ENCODE measurements around the gene ANKRD55. TPM values are rescaled to one million over a fixed set of nuclear protein-coding genes. Genes with fewer than 3 reads are reported as not detected.

The ANKRD55 gene
- total and polyA plus RNA-seq, 4 donors: 0.37 to 1.9 (median 1.4) TPM

GRCh38 chr5:56069652-56070226 is 163.4 kb downstream of the ANKRD55 start (continued):
- TF ChIP-seq ATF3 (IDR thresholded peaks at IDR 0.05) (no peak), HNF4A (conservative IDR thresholded peaks at IDR 0.05) (no peak), RAD21 (IDR thresholded peaks at IDR 0.05) (no peak), TAF1 (conservative IDR thresholded peaks at IDR 0.05) (no peak), GABPA (IDR thresholded peaks at IDR 0.05 in 1 of 2, conservative IDR thresholded peaks at IDR 0.05 in 1 of 2) (no peak), JUND (IDR thresholded peaks at IDR 0.05) (no peak), RXRA (IDR thresholded peaks at IDR 0.05) (no peak), SP1 (IDR thresholded peaks at IDR 0.05) (no peak), FOXA2 (IDR thresholded peaks at IDR 0.05) (no peak), MAX (IDR thresholded peaks at IDR 0.05) (no peak), FOXA1 (IDR thresholded peaks at IDR 0.05) (no peak)

- H3K9me3 ChIP-seq (ENCODE audit: control insufficient read depth in 4 of 4, low read length in 3 of 4): no peaks in the 10 kb centered on the region
- no peak for TF ChIP-seq RXRA (IDR thresholded peaks at IDR 0.05)
- TF ChIP-seq ATF3 (IDR thresholded peaks at IDR 0.05): no peak
- no peak overlapping the region for H3K4me3 ChIP-seq (ENCODE audit: low read depth in 1 of 3, low read length in 3 of 3)
- H3K27ac ChIP-seq (ENCODE audit: low read depth in 1 of 2, low read length in 2 of 2): no peak overlapping the region
- no peak for DNase-seq (ENCODE audit: low spot score)
- H3K4me1 ChIP-seq (ENCODE audit: control insufficient read depth in 4 of 4, insufficient read depth in 4 of 4, low read length in 3 of 4): no peaks in the 10 kb centered on the region
- H3K36me3 ChIP-seq (ENCODE audit: control insufficient read depth in 4 of 4, insufficient read depth in 3 of 4, low read depth in 1 of 4, low read length in 3 of 4): no peaks in the 10 kb centered on the region
- H3K9ac ChIP-seq (ENCODE audit: low read depth in 1 of 2, low read length in 2 of 2): no peak overlapping the region
- 98% methylated on average over 3 of the region's 3 CpGs for WGBS
- H3K27me3 ChIP-seq (ENCODE audit: control insufficient read depth in 4 of 4, insufficient read depth in 4 of 4, low read length in 3 of 4): no peaks in the 10 kb centered on the region
Measured at GRCh38 chr5:56066931-56067450, 166.1 kb downstream of the ANKRD55 start.

- no peaks in the 10 kb centered on the region for H3K4me1 ChIP-seq (ENCODE audit: control insufficient read depth in 4 of 4, insufficient read depth in 4 of 4, low read length in 3 of 4)
- no peak overlapping the region for H3K9ac ChIP-seq (ENCODE audit: low read depth in 1 of 2, low read length in 2 of 2)
- no peak overlapping the region for H3K27ac ChIP-seq (ENCODE audit: low read depth in 1 of 2, low read length in 2 of 2)
- no peak for TF ChIP-seq RAD21 (IDR thresholded peaks at IDR 0.05)
- no peak for TF ChIP-seq GABPA (IDR thresholded peaks at IDR 0.05 in 1 of 2, conservative IDR thresholded peaks at IDR 0.05 in 1 of 2)
- TF ChIP-seq JUND (IDR thresholded peaks at IDR 0.05): no peak
- no peak for TF ChIP-seq FOXA2 (IDR thresholded peaks at IDR 0.05)
- no peak for TF ChIP-seq YY1 (IDR thresholded peaks at IDR 0.05)
- no peak for TF ChIP-seq TAF1 (conservative IDR thresholded peaks at IDR 0.05)
- TF ChIP-seq REST (IDR thresholded peaks at IDR 0.05): no peak
- no peak for TF ChIP-seq FOXA1 (IDR thresholded peaks at IDR 0.05)
- no peak for TF ChIP-seq EGR1 (IDR thresholded peaks at IDR 0.05; ENCODE audit: low read depth in 2 of 2)
- TF ChIP-seq NR2F2 (IDR thresholded peaks at IDR 0.05): no peak
- TF ChIP-seq MAX (IDR thresholded peaks at IDR 0.05): no peak
- TF ChIP-seq SP1 (IDR thresholded peaks at IDR 0.05): no peak
- TF ChIP-seq HNF4G (IDR thresholded peaks at IDR 0.05): no peak
- TF ChIP-seq ZBTB33 (IDR thresholded peaks at IDR 0.05): no peak
- no peak for TF ChIP-seq ATF3 (IDR thresholded peaks at IDR 0.05)
- TF ChIP-seq CTCF (IDR thresholded peaks at IDR 0.05; ENCODE audit: low read depth, low read length, missing input control): no peak
- TF ChIP-seq HNF4A (conservative IDR thresholded peaks at IDR 0.05): no peak
- no peak for TF ChIP-seq RXRA (IDR thresholded peaks at IDR 0.05)
- DNase-seq (ENCODE audit: low spot score): no peak
- no peaks in the 10 kb centered on the region for H3K36me3 ChIP-seq (ENCODE audit: control insufficient read depth in 4 of 4, insufficient read depth in 3 of 4, low read depth in 1 of 4, low read length in 3 of 4)
- 78% methylated on average over 2 of the region's 2 CpGs for WGBS
- H3K27me3 ChIP-seq (ENCODE audit: control insufficient read depth in 4 of 4, insufficient read depth in 4 of 4, low read length in 3 of 4): no peaks in the 10 kb centered on the region
- H3K9me3 ChIP-seq (ENCODE audit: control insufficient read depth in 4 of 4, low read length in 3 of 4): no peaks in the 10 kb centered on the region
- no peak overlapping the region for H3K4me3 ChIP-seq (ENCODE audit: low read depth in 1 of 3, low read length in 3 of 3)
Measured at GRCh38 chr5:56064984-56065383, 168.1 kb downstream of the ANKRD55 start.
